HepG2 (cell line): ENCODE measurements around the gene TSSK6. TPM values are rescaled to one million over a fixed set of nuclear protein-coding genes. Genes with fewer than 3 reads are reported as not detected.

Experiments used
- BCL3 ChIP-seq: sonication (generic); formaldehyde crosslinking; IDR thresholded peaks from 2 replicates; pipeline ENCODE4 v1.5.1; 2020; ENCODE audit warnings: mild to moderate bottlenecking, missing genetic modification reagents, moderate library complexity
- HCFC1 ChIP-seq: fragments of 150-350 bp; IDR thresholded peaks from 2 replicates; pipeline ENCODE4 v1.6.1; 2014; ENCODE audit warnings: low read depth, low read length
- HIC2 ChIP-seq: sonication (generic); formaldehyde crosslinking; IDR thresholded peaks from 2 replicates; pipeline ENCODE4 v1.9.0; 2022; ENCODE audit warnings: low read depth, missing genetic modification reagents
- KMT2B ChIP-seq: IDR thresholded peaks from 2 replicates; pipeline ENCODE4 v1.6.1; 2016; ENCODE audit warnings: missing genetic modification reagents, missing compliant biosample characterization
- NBN ChIP-seq: fragments of 450-650 bp; conservative IDR thresholded peaks from 2 replicates; pipeline ENCODE4 v1.6.1; 2017
- NFE2 ChIP-seq: sonication (generic); formaldehyde crosslinking; IDR thresholded peaks from 2 replicates; pipeline ENCODE4 v1.4.0; 2020; ENCODE audit warnings: missing genetic modification reagents
- ZFX ChIP-seq: sonication (generic); formaldehyde crosslinking; IDR thresholded peaks from 2 replicates; pipeline ENCODE4 v1.4.0; 2020; ENCODE audit warnings: mild to moderate bottlenecking, low read depth, missing genetic modification reagents, moderate library complexity
- ZHX2 ChIP-seq, 2 experiments: sonication (generic) in 1 of 2; formaldehyde crosslinking in 1 of 2; IDR thresholded peaks; 2 replicates each; pipeline versions ENCODE4 v1.6.1 to v1.9.0; 2014 to 2022; ENCODE audit warnings: antibody characterized with exemption in 1 of 2, borderline replicate concordance in 1 of 2, inconsistent platforms in 1 of 2, low read depth in 1 of 2, missing genetic modification reagents in 1 of 2
- ZNF142 ChIP-seq: sonication (generic); formaldehyde crosslinking; IDR thresholded peaks from 2 replicates; pipeline ENCODE4 v1.4.0; 2020; ENCODE audit warnings: missing genetic modification reagents
- ZNF260 ChIP-seq: sonication (generic); formaldehyde crosslinking; IDR thresholded peaks from 2 replicates; pipeline ENCODE4 v1.4.0; 2020; ENCODE audit warnings: missing genetic modification reagents, low read depth, mild to moderate bottlenecking, borderline replicate concordance
- ZNF891 ChIP-seq: sonication (generic); formaldehyde crosslinking; IDR thresholded peaks from 2 replicates; pipeline ENCODE4 v1.5.0; 2020; ENCODE audit warnings: mild to moderate bottlenecking, missing genetic modification reagents
- ZSCAN30 ChIP-seq: sonication (generic); formaldehyde crosslinking; IDR thresholded peaks from 2 replicates; pipeline ENCODE4 v1.5.0; 2020; ENCODE audit warnings: mild to moderate bottlenecking, missing genetic modification reagents
- polyA plus RNA-seq, 8 experiments: library from polyadenylated mRNA; depleted of rRNA in 3 of 8; stranded (reverse) in 7 of 8; unstranded in 1 of 8; fragments of >200 nt; fragmentation: Illumina TruSeq in 4 of 8; extraction: Trizol in 4 of 8; gene quantifications; 2 replicates each; pipeline versions ENCODE4 v1.2.1 to v1.2.3, GENCODE V29; 2011 to 2016; ENCODE audit warnings: low read depth in 4 of 8, missing spikeins in 1 of 8, mixed read lengths in 1 of 8; ENCODE audit not compliant: insufficient read depth in 1 of 8
- total RNA-seq, 5 experiments: library from RNA; depleted of rRNA; stranded (reverse); fragments of >200 nt; fragmentation: Illumina TruSeq; extraction: Trizol; gene quantifications; 2 replicates each; pipeline ENCODE4 v1.2.3, GENCODE V29; 2016; ENCODE audit warnings: low read depth in 1 of 5

TSSK6 gene
- total and polyA plus RNA-seq, 2 of the 13 experiments (the other 11 are each of a cell fraction or from before 2014, with no cell fraction given), result 0.71 to 1.2 TPM

- no peak for TF ChIP-seq ZNF142 (CRISPR knock-in tag)
- TF ChIP-seq ZSCAN30 (CRISPR knock-in tag), result no peak
- TF ChIP-seq BCL3 (CRISPR knock-in tag), result no peak
- TF ChIP-seq HIC2 (CRISPR knock-in tag), result no peak
- TF ChIP-seq ZNF891 (CRISPR knock-in tag), result no peak
- TF ChIP-seq ZFX, result peak; percentile 69
- no peak for TF ChIP-seq NFE2 (CRISPR knock-in tag)
- TF ChIP-seq ZNF260 (CRISPR knock-in tag), result no peak
- no peak for TF ChIP-seq ZHX2 (IDR thresholded peaks at IDR 0.05; ENCODE audit: low read depth)
- no peak for TF ChIP-seq ZHX2 (CRISPR knock-in tag; IDR thresholded peaks at IDR 0.05; ENCODE audit: borderline replicate concordance)
- TF ChIP-seq KMT2B, result no peak
- no peak for TF ChIP-seq HCFC1
- no peak for TF ChIP-seq NBN
These were observed 16.8 kb upstream of the TSSK6 start (continued) for GRCh38 chr19:19531951-19532805.
